Measurements from ENCODE around the gene KDSR. TPM values are rescaled to one million over a fixed set of nuclear protein-coding genes. Genes with fewer than 3 reads are reported as not detected.
A peak's percentile ranks its signal among the peaks of the same experiment; 100 is the strongest.

Gene KDSR
- polyA plus RNA-seq, 1 donor, result 30.9 TPM

DNA sequence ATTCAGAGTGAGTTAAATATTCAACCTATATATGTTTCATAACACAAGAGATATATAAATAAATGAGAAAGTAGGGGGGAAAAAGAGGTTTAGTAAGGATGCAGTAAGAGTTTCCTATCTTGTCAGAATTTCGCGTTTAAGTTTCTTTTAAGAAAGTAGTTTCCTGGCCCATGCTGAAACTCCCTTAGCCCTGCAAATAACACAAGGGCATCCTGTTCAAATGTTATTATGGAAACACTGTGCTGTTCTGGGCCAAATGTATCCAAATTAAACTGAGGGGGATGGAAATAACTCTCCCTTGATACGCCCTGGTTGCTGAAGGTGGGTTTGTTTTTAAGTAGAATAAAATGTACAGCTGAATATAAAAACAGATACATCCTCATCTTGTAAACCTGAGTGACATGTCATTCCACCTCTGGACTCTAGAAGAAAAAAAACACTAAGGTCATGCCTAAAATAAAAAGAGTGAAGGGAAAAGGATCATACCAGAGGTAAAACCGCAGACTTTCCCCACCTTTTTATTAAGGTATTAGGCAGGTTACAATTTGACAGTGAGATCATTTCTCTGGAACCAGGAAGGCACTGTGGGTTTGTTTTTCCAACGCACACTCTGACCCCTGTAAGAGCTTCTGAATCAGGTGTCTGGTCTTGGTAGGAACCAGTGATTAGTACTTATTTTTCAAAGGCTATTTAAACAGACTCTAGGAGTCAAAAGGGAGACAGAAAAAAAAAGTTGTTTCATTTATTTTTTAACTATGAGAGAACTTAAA lies 64.2 kb downstream of the KDSR start:
- DNase-seq, result no peak

DNA sequence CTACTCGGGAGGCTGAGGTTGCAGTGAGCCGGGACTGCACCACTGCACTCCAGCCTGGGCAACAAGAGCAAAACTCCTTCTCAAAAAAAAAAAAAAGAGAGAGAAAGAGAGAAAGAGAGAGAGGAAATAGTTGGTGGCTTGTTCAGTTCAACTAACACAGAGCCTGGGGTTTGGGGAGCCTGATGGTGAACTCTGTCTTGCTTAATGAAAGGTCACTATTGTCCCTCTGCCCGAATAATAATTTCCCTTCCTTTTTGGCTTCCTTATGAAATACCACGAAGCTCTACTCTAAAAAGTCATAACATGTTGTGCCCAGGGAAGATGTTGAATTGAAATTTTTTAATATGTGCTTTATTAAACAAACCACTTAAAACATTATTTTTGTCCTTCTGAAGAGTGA lies 64.8 kb downstream of the KDSR start:
- DNase-seq, result no peak

- DNase-seq, result no peak
These were observed 65.6 kb downstream of the KDSR start for GRCh38 chr18:63301434-63301833.

GRCh38 chr18:63299837-63300745 lies 66.9 kb downstream of the KDSR start:
- DNase-seq, result no peak

DNA sequence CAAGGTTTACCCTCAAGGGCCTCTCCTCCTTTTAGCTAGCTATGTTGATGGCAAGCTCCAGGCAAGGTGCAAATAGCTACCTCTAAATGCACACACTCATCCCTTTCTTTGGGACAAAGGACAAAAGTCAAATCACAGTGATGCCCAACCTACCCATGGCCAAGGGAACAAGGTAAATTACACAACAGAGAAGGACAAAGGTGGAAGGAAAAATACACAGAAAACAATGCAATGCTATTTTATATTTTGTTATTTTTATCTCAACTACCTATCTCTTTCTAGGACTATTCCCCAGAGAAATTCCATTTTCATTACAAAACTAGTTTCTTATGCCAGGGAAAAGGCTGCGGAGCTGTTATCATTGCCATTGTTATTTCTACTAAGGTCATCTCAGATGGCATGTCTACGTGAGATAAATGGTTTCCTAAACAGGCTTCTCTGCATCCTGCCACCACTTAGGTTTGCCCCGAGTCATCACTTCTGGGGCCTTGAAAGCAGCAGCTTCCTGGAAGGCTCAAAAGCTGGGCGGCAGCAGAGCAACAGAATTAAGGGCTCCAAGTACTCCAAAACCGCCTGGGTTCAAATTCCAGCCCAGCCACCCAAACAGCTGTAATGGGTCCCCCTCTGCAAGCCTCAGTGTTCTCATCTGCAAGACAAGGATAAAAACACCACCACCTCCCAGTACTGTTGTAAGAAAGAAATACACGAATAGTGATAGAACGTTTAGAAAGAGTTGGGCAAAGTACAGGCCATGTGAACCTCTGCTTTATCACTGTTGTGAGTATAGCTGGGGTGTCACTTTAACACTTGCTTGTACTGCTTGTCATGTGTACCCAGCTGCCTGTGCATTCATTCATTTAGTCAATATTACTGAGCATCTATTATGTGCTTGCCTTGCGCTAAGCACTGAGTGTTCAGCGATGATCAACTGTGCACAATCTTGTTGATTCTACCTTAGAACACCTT lies 68.3 kb downstream of the KDSR start:
- DNase-seq, result no peak

- DNase-seq, result no peak
These were observed 69.2 kb downstream of the KDSR start for GRCh38 chr18:63297687-63298399.

GRCh38 chr18:63293935-63294334 lies 73.1 kb downstream of the KDSR start:
- DNase-seq, result no peak

DNA sequence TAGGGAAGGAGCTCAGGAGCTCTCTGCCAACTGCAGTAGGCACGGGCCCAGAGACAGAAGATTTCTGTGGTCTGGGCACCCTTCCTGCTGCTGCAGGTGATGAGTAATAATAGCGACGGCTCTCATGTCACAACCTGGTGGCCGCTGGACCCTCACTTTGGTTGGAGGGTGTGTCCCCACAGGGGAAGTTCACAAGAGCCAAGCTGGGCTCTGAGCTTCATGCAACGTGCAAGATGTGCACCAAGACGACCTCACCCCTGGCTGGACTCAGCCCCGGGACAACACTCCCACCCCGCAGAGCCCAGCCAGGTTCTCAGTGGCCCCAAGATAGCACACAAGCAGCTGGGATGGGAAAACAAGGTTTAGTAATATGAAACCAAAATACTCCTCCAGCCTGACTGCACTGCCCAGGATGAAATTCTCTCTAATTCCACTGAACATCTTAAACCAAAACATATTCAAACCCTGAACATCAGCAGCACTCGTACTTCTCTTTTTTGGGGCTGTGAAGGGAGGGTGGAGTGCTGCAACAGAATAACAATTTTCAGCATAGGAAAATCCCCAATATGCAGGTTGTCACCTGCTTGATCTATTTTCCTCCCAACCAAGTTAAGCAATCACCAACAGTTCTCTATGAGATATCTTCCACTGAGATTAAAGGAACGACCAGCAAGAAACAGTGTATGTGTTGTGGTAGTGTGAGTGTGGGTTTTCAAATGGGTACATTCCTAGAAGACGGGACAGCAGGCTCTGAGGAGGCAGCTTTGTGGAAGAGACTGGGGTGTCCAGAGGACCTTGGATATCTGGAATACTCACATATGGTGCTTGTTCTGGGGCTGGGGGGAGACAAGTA lies 73.9 kb downstream of the KDSR start:
- no peak for DNase-seq

DNA sequence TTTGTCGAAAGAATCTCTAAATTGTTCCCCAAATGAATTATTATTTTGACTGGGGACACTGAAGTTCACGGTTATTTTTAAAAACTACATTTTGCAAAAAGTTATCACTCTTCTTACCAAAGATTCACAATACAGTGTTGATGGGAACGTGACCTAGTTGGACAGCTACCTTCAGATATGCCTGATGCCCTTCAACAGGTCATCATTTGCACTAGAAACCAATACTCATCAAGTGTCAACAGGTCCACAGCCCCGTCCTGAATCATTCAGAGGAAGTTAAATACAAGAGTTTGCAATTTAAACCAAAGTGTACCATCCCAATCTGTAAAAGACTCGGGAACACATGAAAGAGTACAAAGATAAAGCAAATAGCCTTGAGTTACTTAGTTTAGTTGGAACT lies 75.7 kb downstream of the KDSR start:
- DNase-seq, result no peak

GRCh38 chr18:63290821-63291200 lies 76.2 kb downstream of the KDSR start:
- no peak for DNase-seq

GRCh38 chr18:63290166-63290820 lies 76.7 kb downstream of the KDSR start:
- DNase-seq, result no peak

GRCh38 chr18:63288311-63288710 lies 78.7 kb downstream of the KDSR start:
- DNase-seq, result no peak

GRCh38 chr18:63287691-63288220 lies 79.2 kb downstream of the KDSR start:
- no peak for DNase-seq

GRCh38 chr18:63286926-63287325 lies 80.1 kb downstream of the KDSR start:
- DNase-seq, result no peak

- DNase-seq, result peak; percentile 54
These were observed 81.9 kb downstream of the KDSR start for GRCh38 chr18:63284827-63285733.

GRCh38 chr18:63284173-63284799 lies 82.7 kb downstream of the KDSR start:
- DNase-seq, result no peak

DNA sequence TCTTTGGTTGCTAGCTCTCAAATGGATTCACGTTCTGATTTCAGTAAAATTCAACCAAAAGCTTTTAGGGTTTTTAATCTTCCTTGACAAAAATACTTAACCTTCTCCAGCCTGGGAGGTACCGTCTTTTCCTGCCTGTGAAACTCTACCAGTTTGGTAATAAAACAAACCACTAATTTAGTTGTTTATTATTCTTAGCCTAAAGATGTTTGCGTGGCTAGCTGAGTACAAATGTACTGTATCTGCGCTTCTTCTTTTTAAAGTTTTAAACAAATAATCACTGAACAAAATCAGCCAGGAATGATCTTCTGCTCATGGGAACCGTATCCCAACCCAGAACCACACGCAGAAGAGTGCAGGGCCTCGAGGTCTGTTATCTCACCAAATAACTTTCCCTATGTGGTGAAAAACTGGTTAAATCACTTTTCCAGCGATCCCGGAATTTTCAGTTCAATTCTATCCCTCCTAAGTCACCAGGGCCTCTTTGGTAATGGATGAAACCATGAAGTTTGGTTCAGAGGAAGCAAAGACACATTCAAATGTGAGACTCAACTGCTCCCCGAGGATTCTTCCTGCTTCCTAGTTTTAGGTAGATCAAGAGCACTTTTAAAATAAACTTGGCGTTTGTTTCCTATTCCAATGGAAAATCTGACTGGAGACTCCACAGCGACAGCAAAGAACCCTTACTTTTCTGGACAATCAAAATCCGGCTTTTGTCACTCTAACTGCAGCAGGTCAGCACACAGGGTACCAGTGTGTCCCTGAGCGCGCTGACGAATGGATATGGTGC lies 83.5 kb downstream of the KDSR start:
- DNase-seq, result peak; percentile 57

GRCh38 chr18:63282793-63283192 lies 84.2 kb downstream of the KDSR start:
- no peak for DNase-seq

All from hindlimb muscle (tissue), 1 donor.